Ishikawa (cell line): ENCODE measurements around the gene CRYBB2.

Experiments used
- CEBPB ChIP-seq: IDR thresholded peaks from 2 replicates; pipeline ENCODE4 v1.6.1; 2012
- CREB1 ChIP-seq: IDR thresholded peaks from 2 replicates; pipeline ENCODE4 v1.6.1; 2012; ENCODE audit warnings: low read depth
- EP300 ChIP-seq: IDR thresholded peaks from 2 replicates; pipeline ENCODE4 v1.6.1; 2012; ENCODE audit warnings: borderline replicate concordance
- RAD21 ChIP-seq: IDR thresholded peaks from 2 replicates; pipeline ENCODE4 v1.6.1; 2012; ENCODE audit warnings: low read depth
- TAF1 ChIP-seq: IDR thresholded peaks from 2 replicates; pipeline ENCODE4 v1.6.1; 2012; ENCODE audit warnings: low read depth, mild to moderate bottlenecking
- TEAD4 ChIP-seq: IDR thresholded peaks from 2 replicates; pipeline ENCODE4 v1.6.1; 2012
- YY1 ChIP-seq: IDR thresholded peaks from 2 replicates; pipeline ENCODE4 v1.6.1; 2012; ENCODE audit warnings: low read depth
- TF ChIP-seq, protein P1 (sequence below): IDR thresholded peaks from 2 replicates; pipeline ENCODE4 v1.6.1; 2012
- TF ChIP-seq, protein P2 (sequence below): IDR thresholded peaks from 2 replicates; pipeline ENCODE4 v1.6.1; 2012

GRCh38 chr22:25232301-25232700 is 12.9 kb downstream of the CRYBB2 start:
- TF ChIP-seq EP300 (no peak), RAD21 (no peak), TAF1 (no peak), CEBPB (no peak), YY1 (no peak), TEAD4 (no peak), CREB1 (no peak)
- TF ChIP-seq, protein P1, sequence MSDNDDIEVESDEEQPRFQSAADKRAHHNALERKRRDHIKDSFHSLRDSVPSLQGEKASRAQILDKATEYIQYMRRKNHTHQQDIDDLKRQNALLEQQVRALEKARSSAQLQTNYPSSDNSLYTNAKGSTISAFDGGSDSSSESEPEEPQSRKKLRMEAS = no peak
- TF ChIP-seq, protein P2, sequence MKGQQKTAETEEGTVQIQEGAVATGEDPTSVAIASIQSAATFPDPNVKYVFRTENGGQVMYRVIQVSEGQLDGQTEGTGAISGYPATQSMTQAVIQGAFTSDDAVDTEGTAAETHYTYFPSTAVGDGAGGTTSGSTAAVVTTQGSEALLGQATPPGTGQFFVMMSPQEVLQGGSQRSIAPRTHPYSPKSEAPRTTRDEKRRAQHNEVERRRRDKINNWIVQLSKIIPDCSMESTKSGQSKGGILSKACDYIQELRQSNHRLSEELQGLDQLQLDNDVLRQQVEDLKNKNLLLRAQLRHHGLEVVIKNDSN = no peak
